SK-N-SH (cell line): Measurements from ENCODE around the gene KCNN1. TPM values are rescaled to one million over a fixed set of nuclear protein-coding genes. Genes with fewer than 3 reads are reported as not detected.

ENCODE experiments used
- CTCF ChIA-PET: fragments of 300-600, 350-600 bp; formaldehyde crosslinking; extraction: SDS; loops from one replicate; lab custom pipeline; 2021; lab: Yijun Ruan, JAX
- POLR2A ChIA-PET: fragments of 350-600 bp; sonication (Branson Sonifier 250); formaldehyde crosslinking; extraction: SDS; loops from one replicate; lab custom pipeline; 2020; ENCODE audit warnings: antibody characterized with exemption, inconsistent platforms; lab: Yijun Ruan, JAX
- DNase-seq: peaks from one replicate; pipeline ENCODE4 v3.0.0; 2012
- H2AFZ ChIP-seq: fragments of 200-600 bp; sonication (generic); 2 replicates; pipeline ENCODE4 v1.8.1; 2016; ENCODE audit warnings: antibody characterized with exemption, mild to moderate bottlenecking, low read depth
- H3F3A ChIP-seq: fragments of 200-600 bp; sonication (generic); replicated peaks from 2 replicates; pipeline ENCODE3; 2016; ENCODE audit warnings: antibody characterized with exemption, mild to moderate bottlenecking; ENCODE audit not compliant: insufficient read depth
- H3K27ac ChIP-seq, 2 experiments: fragments of 200-500 bp in 1 of 2; fragments of 200-600 bp in 1 of 2; sonication (Bioruptor generic) in 1 of 2; sonication (generic), shearing (Covaris generic) in 1 of 2; 2 replicates each; pipeline versions ENCODE4 v1.5.1 to v1.6.1; 2014 to 2016; ENCODE audit warnings: low read depth in 2 of 2, inconsistent platforms in 1 of 2, low read length in 1 of 2, mild to moderate bottlenecking in 1 of 2, mixed read lengths in 1 of 2
- H3K27me3 ChIP-seq: fragments of 200-600 bp; sonication (generic), shearing (Covaris generic); 2 replicates; pipeline ENCODE4 v1.6.1; 2016; ENCODE audit warnings: mixed run types; ENCODE audit not compliant: insufficient read depth
- H3K36me3 ChIP-seq, 2 experiments: fragments of 200-500 bp in 1 of 2; fragments of 200-600 bp in 1 of 2; sonication (Bioruptor generic) in 1 of 2; sonication (generic) in 1 of 2; replicated peaks in 1 of 2; 2 replicates each; pipeline versions ENCODE3 to v1.5.1; 2014 to 2016; ENCODE audit warnings: low read length in 1 of 2, mild to moderate bottlenecking in 1 of 2; ENCODE audit not compliant: insufficient read depth in 2 of 2, control insufficient read depth in 1 of 2
- H3K4me1 ChIP-seq, 2 experiments: fragments of 200-500 bp in 1 of 2; fragments of 200-600 bp in 1 of 2; sonication (Bioruptor generic) in 1 of 2; sonication (generic), shearing (Covaris generic) in 1 of 2; 2 replicates each; pipeline versions ENCODE4 v1.5.1 to v1.6.1; 2014 to 2016; ENCODE audit warnings: low read depth in 1 of 2, low read length in 1 of 2, mixed run types in 1 of 2; ENCODE audit not compliant: insufficient read depth in 2 of 2, control insufficient read depth in 1 of 2
- H3K4me2 ChIP-seq: fragments of 200-600 bp; sonication (generic), shearing (Covaris generic); 2 replicates; pipeline ENCODE4 v1.6.1; 2017; ENCODE audit warnings: mixed run types
- H3K4me3 ChIP-seq, 2 experiments: fragments of 200-500 bp in 1 of 2; fragments of 200-600 bp in 1 of 2; sonication (Bioruptor generic) in 1 of 2; sonication (generic), shearing (Covaris generic) in 1 of 2; 2 replicates each; pipeline versions ENCODE4 v1.5.1 to v1.8.1; 2014 to 2016; ENCODE audit warnings: low read depth in 2 of 2, inconsistent platforms in 1 of 2, low read length in 1 of 2, mild to moderate bottlenecking in 1 of 2, mixed read lengths in 1 of 2, moderate library complexity in 1 of 2
- H3K79me2 ChIP-seq: fragments of 200-600 bp; sonication (generic); 2 replicates; pipeline ENCODE4 v1.8.1; 2017; ENCODE audit warnings: mild to moderate bottlenecking; ENCODE audit not compliant: insufficient read depth
- H3K9ac ChIP-seq: fragments of 200-600 bp; sonication (generic); 2 replicates; pipeline ENCODE4 v1.6.1; 2017; ENCODE audit warnings: mixed run types
- H3K9me2 ChIP-seq: fragments of 200-600 bp; sonication (generic); 2 replicates; pipeline ENCODE4 v1.6.1; 2017; ENCODE audit warnings: mixed run types
- H3K9me3 ChIP-seq: fragments of 200-600 bp; sonication (generic); 2 replicates; pipeline ENCODE4 v1.6.1; 2017; ENCODE audit warnings: mixed run types, mild to moderate bottlenecking, moderate library complexity
- H4K20me1 ChIP-seq: fragments of 200-600 bp; sonication (generic); 2 replicates; pipeline ENCODE4 v1.6.1; 2017; ENCODE audit warnings: mild to moderate bottlenecking, mixed run types; ENCODE audit not compliant: insufficient read depth
- CHD2 ChIP-seq: fragments of 150-350 bp; IDR thresholded peaks from 2 replicates; pipeline ENCODE4 v1.6.1; 2018; ENCODE audit warnings: low read length; ENCODE audit not compliant: partially characterized antibody
- CTCF ChIP-seq: fragments of 200-600 bp; sonication (generic); IDR thresholded peaks from 2 replicates; pipeline ENCODE4 v1.6.1; 2017; ENCODE audit warnings: antibody characterized with exemption, mild to moderate bottlenecking, moderate library complexity
- ELF1 ChIP-seq: IDR thresholded peaks from 2 replicates; pipeline ENCODE4 v1.4.0; 2012
- EP300 ChIP-seq, 2 experiments: IDR thresholded peaks; 2 replicates each; pipeline versions ENCODE4 v1.4.0 to v1.6.1; 2012; ENCODE audit warnings: borderline replicate concordance in 1 of 2, low read depth in 1 of 2, low read length in 1 of 2
- EZH2phosphoT487 ChIP-seq: fragments of 200-600 bp; sonication (generic); IDR thresholded peaks from 2 replicates; pipeline ENCODE4 v1.6.1; 2017; ENCODE audit warnings: low read depth, mixed run types, mild to moderate bottlenecking, antibody characterized with exemption, moderate library complexity, borderline replicate concordance
- FOXJ3 ChIP-seq: sonication (generic); formaldehyde crosslinking; IDR thresholded peaks from 2 replicates; pipeline ENCODE4 v1.5.1; 2020; ENCODE audit warnings: mild to moderate bottlenecking, missing genetic modification reagents
- FOXM1 ChIP-seq: IDR thresholded peaks from 2 replicates; pipeline ENCODE4 v1.4.0; 2012; ENCODE audit warnings: low read depth, mild to moderate bottlenecking
- GATA2 ChIP-seq: sonication (generic); formaldehyde crosslinking; IDR thresholded peaks from 2 replicates; pipeline ENCODE4 v1.5.0; 2020; ENCODE audit warnings: mild to moderate bottlenecking, missing genetic modification reagents
- JUND ChIP-seq: IDR thresholded peaks from 2 replicates; pipeline ENCODE4 v1.4.0; 2012
- MAX ChIP-seq: IDR thresholded peaks from 2 replicates; pipeline ENCODE4 v1.4.0; 2012; ENCODE audit warnings: low read depth
- MEF2A ChIP-seq: IDR thresholded peaks from 2 replicates; pipeline ENCODE4 v1.4.0; 2012; ENCODE audit warnings: low read depth, borderline replicate concordance
- MXI1 ChIP-seq: IDR thresholded peaks from 2 replicates; pipeline ENCODE4 v1.6.1; 2012; ENCODE audit warnings: mild to moderate bottlenecking, low read depth, low read length, improper control_type of control experiment
- NFIC ChIP-seq: IDR thresholded peaks from 2 replicates; pipeline ENCODE4 v1.4.0; 2012; ENCODE audit warnings: borderline replicate concordance
- NRF1 ChIP-seq: IDR thresholded peaks from 2 replicates; pipeline ENCODE4 v1.6.1; 2012; ENCODE audit warnings: low read depth, mild to moderate bottlenecking, low read length
- PBX3 ChIP-seq: IDR thresholded peaks from 2 replicates; pipeline ENCODE4; 2012
- POLR2AphosphoS5 ChIP-seq: IDR thresholded peaks from 2 replicates; pipeline ENCODE4 v1.6.1; 2012; ENCODE audit warnings: low read depth, low read length
- REST ChIP-seq: IDR thresholded peaks from 2 replicates; pipeline ENCODE4 v1.6.1; 2012; ENCODE audit warnings: mild to moderate bottlenecking, low read depth, low read length, moderate library complexity
- RXRA ChIP-seq: IDR thresholded peaks from 2 replicates; pipeline ENCODE4 v1.4.0; 2012; ENCODE audit warnings: low read depth, mild to moderate bottlenecking, borderline replicate concordance
- SMC3 ChIP-seq: IDR thresholded peaks from 2 replicates; pipeline ENCODE4 v1.6.1; 2012; ENCODE audit warnings: low read depth, low read length, improper control_type of control experiment
- TCF12 ChIP-seq: IDR thresholded peaks from 2 replicates; pipeline ENCODE4 v1.4.0; 2012
- TEAD4 ChIP-seq: IDR thresholded peaks from 2 replicates; pipeline ENCODE4 v1.4.0; 2012; ENCODE audit warnings: mild to moderate bottlenecking, borderline replicate concordance; ENCODE audit not compliant: insufficient read depth
- USF2 ChIP-seq: fragments of 150-350 bp; IDR thresholded peaks from 2 replicates; pipeline ENCODE4 v1.6.1; 2017; ENCODE audit warnings: antibody characterized with exemption, low read length, low read depth, borderline replicate concordance
- YY1 ChIP-seq: IDR thresholded peaks from 2 replicates; pipeline ENCODE4 v1.4.0; 2012; ENCODE audit warnings: low read depth, mild to moderate bottlenecking
- WGBS: methylation state at CpG from one replicate; pipeline ENCODE4 v1.1.6; 2017; ENCODE audit warnings: low lambda C conversion rate; 5-methylcytosine and 5-hydroxymethylcytosine counted together
- polyA plus RNA-seq, 3 experiments: library from polyadenylated mRNA; depleted of rRNA; stranded (reverse); fragments of >200 nt; gene quantifications; 2 replicates each; pipeline ENCODE4 v1.2.3, GENCODE V29; 2012
- TF ChIP-seq, protein P1 (sequence below): IDR thresholded peaks from 2 replicates; pipeline ENCODE4 v1.4.0; 2012; ENCODE audit warnings: low read depth, borderline replicate concordance

The KCNN1 gene
- polyA plus RNA-seq, 1 of the 3 experiments (the other 2 are of a cell fraction): 3.6 TPM

DNA sequence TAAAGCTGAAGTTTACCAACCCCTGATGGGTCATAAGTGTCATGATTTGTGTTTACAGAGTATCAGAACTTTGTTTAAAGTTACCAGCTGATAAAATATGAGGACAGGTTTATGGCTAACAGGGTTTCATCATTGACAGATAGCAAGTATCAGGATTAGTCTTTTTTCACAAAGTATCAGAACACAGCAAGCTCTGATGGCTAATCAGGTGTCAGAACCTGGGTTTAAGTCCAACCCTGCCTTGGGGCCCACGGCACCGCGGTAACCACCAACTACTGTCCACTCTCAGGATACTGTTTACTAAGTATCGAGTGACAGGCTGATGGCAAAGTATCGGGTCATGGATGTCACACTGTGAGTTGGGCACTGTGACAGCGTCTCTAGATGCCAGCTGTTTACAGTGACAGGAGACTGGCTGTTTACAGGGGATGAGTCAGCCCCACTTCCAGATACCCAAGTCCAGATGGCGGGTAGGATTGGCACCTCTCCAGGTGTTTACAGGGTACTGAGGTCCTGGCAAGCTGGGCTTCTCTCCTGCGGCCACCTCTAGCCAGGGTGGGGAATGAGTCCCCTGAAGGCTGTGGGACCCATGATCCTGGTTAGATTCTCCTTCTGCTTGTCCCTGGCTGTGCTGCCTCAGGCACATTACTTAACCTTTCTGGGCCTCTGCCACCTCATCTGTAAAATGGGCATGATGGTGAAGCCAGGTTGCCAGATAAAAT lies 62.9 kb downstream of the KCNN1 start:
- Histone ChIP-seq H3K9me3 (no peaks in the 10 kb centered on the region), H2AFZ (no peak overlapping the region), H3K4me1 (peaks cover 6 to 7% of the 10 kb centered on the region in 2 experiments; a peak in 3 of 4 replicates), H3K79me2 (no peaks in the 10 kb centered on the region), H3K9me2 (no peaks in the 10 kb centered on the region), H3K27me3 (no peaks in the 10 kb centered on the region), H3K4me2 (no peak overlapping the region), H3K4me3 (no peak overlapping the region), H3F3A (peaks cover 3% of the 10 kb centered on the region), H4K20me1 (no peaks in the 10 kb centered on the region), H3K27ac (no peak overlapping the region), H3K36me3 (no peaks in the 10 kb centered on the region), H3K9ac (no peak overlapping the region)
- POLR2A ChIA-PET: no interaction called here
- 14% methylated on average over 7 of the region's 8 CpGs for WGBS
- CTCF ChIA-PET: interaction anchor here (1.1 to 2.2 kb wide), 4 partner anchors 19 to 30 kb away, joined by 4 to 10 read pairs (median 6); partner anchors contain the start of gene ARRDC2
- DNase-seq: peak; percentile 66
- TF ChIP-seq JUND: no peak; the same call in 1 of the 2 replicates
- no peak for TF ChIP-seq EZH2phosphoT487
- TF ChIP-seq POLR2AphosphoS5: no peak
- TF ChIP-seq TCF12: peak; percentile 57; the same call in 1 of the 2 replicates
- no peak for TF ChIP-seq EP300 (IDR thresholded peaks at IDR 0.05; ENCODE audit: borderline replicate concordance in 1 of 2, low read depth in 1 of 2, low read length in 1 of 2)
- TF ChIP-seq TEAD4: no peak
- TF ChIP-seq YY1: no peak
- no peak for TF ChIP-seq FOXM1
- peak; percentile 19; the same call in 1 of the 2 replicates for TF ChIP-seq PBX3
- no peak for TF ChIP-seq MEF2A
- no peak for TF ChIP-seq ELF1
- no peak for TF ChIP-seq RXRA
- peak; percentile 47 for TF ChIP-seq CHD2
- TF ChIP-seq FOXJ3 (CRISPR knock-in tag): no peak
- TF ChIP-seq CTCF: no peak
- no peak for TF ChIP-seq SMC3
- TF ChIP-seq MXI1: 0 out of 2 replicates have a peak, but pooled peaks have one; percentile 33
- TF ChIP-seq REST: no peak
- peak; percentile 43; the same call in 1 of the 2 replicates for TF ChIP-seq NFIC
- TF ChIP-seq, protein P1, sequence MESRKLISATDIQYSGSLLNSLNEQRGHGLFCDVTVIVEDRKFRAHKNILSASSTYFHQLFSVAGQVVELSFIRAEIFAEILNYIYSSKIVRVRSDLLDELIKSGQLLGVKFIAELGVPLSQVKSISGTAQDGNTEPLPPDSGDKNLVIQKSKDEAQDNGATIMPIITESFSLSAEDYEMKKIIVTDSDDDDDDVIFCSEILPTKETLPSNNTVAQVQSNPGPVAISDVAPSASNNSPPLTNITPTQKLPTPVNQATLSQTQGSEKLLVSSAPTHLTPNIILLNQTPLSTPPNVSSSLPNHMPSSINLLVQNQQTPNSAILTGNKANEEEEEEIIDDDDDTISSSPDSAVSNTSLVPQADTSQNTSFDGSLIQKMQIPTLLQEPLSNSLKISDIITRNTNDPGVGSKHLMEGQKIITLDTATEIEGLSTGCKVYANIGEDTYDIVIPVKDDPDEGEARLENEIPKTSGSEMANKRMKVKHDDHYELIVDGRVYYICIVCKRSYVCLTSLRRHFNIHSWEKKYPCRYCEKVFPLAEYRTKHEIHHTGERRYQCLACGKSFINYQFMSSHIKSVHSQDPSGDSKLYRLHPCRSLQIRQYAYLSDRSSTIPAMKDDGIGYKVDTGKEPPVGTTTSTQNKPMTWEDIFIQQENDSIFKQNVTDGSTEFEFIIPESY: no peak
- TF ChIP-seq USF2: no peak
- TF ChIP-seq GATA2 (CRISPR knock-in tag): no peak
- no peak for TF ChIP-seq NRF1
- TF ChIP-seq MAX: no peak
